Nephron (organoid): ENCODE data around the gene KCNT2.
"Not testable (repeated sequence)": the region's sequence is repeated elsewhere in the genome, so short reads cannot be mapped to it uniquely, and the experiment has no call there.

Source experiments
- H3K27ac Mint-ChIP-seq, 3 experiments: 2 replicates each; pipeline ENCODE4 v1.8.0; 2020; ENCODE audit warnings: mixed read lengths in 3 of 3, mild to moderate bottlenecking in 2 of 3, moderate library complexity in 1 of 3
- H3K27me3 Mint-ChIP-seq: 2 replicates; pipeline ENCODE4 v1.8.0; 2021; ENCODE audit warnings: low read depth, mild to moderate bottlenecking, moderate library complexity, mixed read lengths
- H3K36me3 Mint-ChIP-seq: 2 replicates; pipeline ENCODE4 v1.8.0; 2020; ENCODE audit warnings: low read depth, mixed read lengths
- H3K4me1 Mint-ChIP-seq: 2 replicates; pipeline ENCODE4 v1.8.0; 2020; ENCODE audit warnings: mixed read lengths
- H3K4me3 Mint-ChIP-seq, 3 experiments: 2 replicates each; pipeline ENCODE4 v1.8.0; 2020; ENCODE audit warnings: mild to moderate bottlenecking in 3 of 3, mixed read lengths in 3 of 3, moderate library complexity in 2 of 3
- H3K9me3 Mint-ChIP-seq: 2 replicates; pipeline ENCODE4 v1.8.0; 2020; ENCODE audit warnings: mixed read lengths
- CTCF ChIP-seq, 3 experiments: fragments of 200-600 bp; sonication (generic); IDR thresholded peaks; one replicate each; pipeline ENCODE4 v1.5.0; 2021; ENCODE audit warnings: antibody characterized with exemption in 3 of 3; ENCODE audit not compliant: unreplicated experiment in 3 of 3

The KCNT2 gene

GRCh38 chr1:196544617-196545016, 63.6 kb downstream of the KCNT2 start:
- TF ChIP-seq CTCF (IDR thresholded peaks at IDR 0.05; ENCODE audit: unreplicated experiment in 3 of 3): no peak
- Mint-ChIP-seq H3K36me3 (peaks cover 8% of the 10 kb centered on the region), H3K9me3 (peaks cover 6% of the 10 kb centered on the region), H3K4me3 (no peak overlapping the region), H3K27ac (no peak overlapping the region), H3K4me1 (peaks cover 2% of the 10 kb centered on the region), H3K27me3 (no peaks in the 10 kb centered on the region)

GRCh38 chr1:196543833-196544232, 64.4 kb downstream of the KCNT2 start:
- peaks cover 7% of the 10 kb centered on the region for H3K36me3 Mint-ChIP-seq
- H3K27ac Mint-ChIP-seq: no peak overlapping the region
- no peak overlapping the region for H3K4me3 Mint-ChIP-seq
- no peaks in the 10 kb centered on the region for H3K4me1 Mint-ChIP-seq
- no peak for TF ChIP-seq CTCF (IDR thresholded peaks at IDR 0.05; ENCODE audit: unreplicated experiment in 3 of 3)
- peaks cover 7% of the 10 kb centered on the region for H3K9me3 Mint-ChIP-seq
- H3K27me3 Mint-ChIP-seq: no peaks in the 10 kb centered on the region

GRCh38 chr1:196538473-196538872, 69.8 kb downstream of the KCNT2 start:
- no peak overlapping the region for H3K4me3 Mint-ChIP-seq

GRCh38 chr1:196535727-196536126, 72.5 kb downstream of the KCNT2 start:
- no peak for TF ChIP-seq CTCF (IDR thresholded peaks at IDR 0.05; ENCODE audit: unreplicated experiment in 3 of 3)

More at GRCh38 chr1:196538473-196538872, 69.8 kb downstream of the KCNT2 start:
- peaks cover 47% of the 10 kb centered on the region for H3K36me3 Mint-ChIP-seq
- no peak overlapping the region for H3K27ac Mint-ChIP-seq
- H3K4me1 Mint-ChIP-seq: no peaks in the 10 kb centered on the region
- no peak for TF ChIP-seq CTCF (IDR thresholded peaks at IDR 0.05; ENCODE audit: unreplicated experiment in 3 of 3)
- peaks cover 37% of the 10 kb centered on the region for H3K9me3 Mint-ChIP-seq
- no peaks in the 10 kb centered on the region for H3K27me3 Mint-ChIP-seq

GRCh38 chr1:196531737-196532524, 76.3 kb downstream of the KCNT2 start:
- no peak for TF ChIP-seq CTCF (IDR thresholded peaks at IDR 0.05; ENCODE audit: unreplicated experiment in 3 of 3)
- peaks cover 28% of the 10 kb centered on the region for H3K36me3 Mint-ChIP-seq
- H3K9me3 Mint-ChIP-seq: peaks cover 17% of the 10 kb centered on the region
- H3K4me1 Mint-ChIP-seq: no peaks in the 10 kb centered on the region
- H3K4me3 Mint-ChIP-seq: no peak overlapping the region
- no peaks in the 10 kb centered on the region for H3K27me3 Mint-ChIP-seq
- no peak overlapping the region for H3K27ac Mint-ChIP-seq

More at GRCh38 chr1:196535727-196536126, 72.5 kb downstream of the KCNT2 start:
- H3K27ac Mint-ChIP-seq: no peak overlapping the region
- no peaks in the 10 kb centered on the region for H3K27me3 Mint-ChIP-seq
- H3K36me3 Mint-ChIP-seq: peaks cover 47% of the 10 kb centered on the region
- H3K9me3 Mint-ChIP-seq: peaks cover 37% of the 10 kb centered on the region
- H3K4me1 Mint-ChIP-seq: no peaks in the 10 kb centered on the region
- H3K4me3 Mint-ChIP-seq: no peak overlapping the region

GRCh38 chr1:196527919-196528318, 80.3 kb downstream of the KCNT2 start:
- Mint-ChIP-seq H3K27ac (no peak overlapping the region), H3K4me3 (no peak overlapping the region), H3K4me1 (no peaks in the 10 kb centered on the region), H3K36me3 (peaks cover 17% of the 10 kb centered on the region), H3K27me3 (no peaks in the 10 kb centered on the region), H3K9me3 (peaks cover 6% of the 10 kb centered on the region)
- no peak for TF ChIP-seq CTCF (IDR thresholded peaks at IDR 0.05; ENCODE audit: unreplicated experiment in 3 of 3)

GRCh38 chr1:196522574-196523345, 85.5 kb downstream of the KCNT2 start:
- Mint-ChIP-seq H3K36me3 (peaks cover 47% of the 10 kb centered on the region), H3K9me3 (peaks cover 34% of the 10 kb centered on the region)
- not testable (repeated sequence) for H3K4me3 Mint-ChIP-seq, H3K27me3 Mint-ChIP-seq, H3K4me1 Mint-ChIP-seq, H3K27ac Mint-ChIP-seq
